Measurements from ENCODE around the gene CCDC18.
"Not testable (repeated sequence)": the region's sequence is repeated elsewhere in the genome, so short reads cannot be mapped to it uniquely, and the experiment has no call there.

The CCDC18 gene

DNA sequence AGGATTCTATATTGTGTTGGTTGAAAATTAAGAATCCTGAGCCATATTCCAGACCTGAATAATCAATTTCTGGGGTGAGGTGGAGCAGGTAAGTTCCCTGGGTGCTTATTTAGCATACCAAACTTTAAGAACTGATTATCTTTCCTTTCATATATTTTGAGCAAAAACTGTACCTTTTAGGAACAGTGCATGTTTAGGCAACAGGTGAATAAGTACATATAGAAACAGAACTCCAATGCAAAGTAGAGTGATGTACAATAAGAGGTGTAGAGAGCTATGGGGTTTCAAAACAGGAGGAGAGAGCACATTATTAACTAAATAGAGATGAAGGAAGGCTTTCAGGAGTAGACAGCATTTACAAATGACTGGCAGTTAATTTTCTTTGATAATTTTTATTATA is 29.1 kb upstream of the CCDC18 start:
- H3K36me3 ChIP-seq (ENCODE audit: control insufficient read depth, insufficient read depth, low read length), result peaks cover 32% of the 10 kb centered on the region
- DNase-seq, result no peak
- H3K27ac ChIP-seq (ENCODE audit: insufficient read depth, low read length, poor library complexity, severe bottlenecking), result no peak overlapping the region
- no peak overlapping the region for H3K4me3 ChIP-seq (ENCODE audit: insufficient read depth, low read depth, low read length, poor library complexity, severe bottlenecking)
- no peaks in the 10 kb centered on the region for H3K4me1 ChIP-seq (ENCODE audit: control insufficient read depth, insufficient read depth, low read length, poor library complexity, severe bottlenecking)
- H3K27me3 ChIP-seq (replicated peaks; ENCODE audit: control insufficient read depth, insufficient read depth, low read length, poor library complexity, severe bottlenecking), result no peaks in the 10 kb centered on the region
- no peaks in the 10 kb centered on the region for H3K9me3 ChIP-seq (ENCODE audit: control insufficient read depth, low read length)

DNA sequence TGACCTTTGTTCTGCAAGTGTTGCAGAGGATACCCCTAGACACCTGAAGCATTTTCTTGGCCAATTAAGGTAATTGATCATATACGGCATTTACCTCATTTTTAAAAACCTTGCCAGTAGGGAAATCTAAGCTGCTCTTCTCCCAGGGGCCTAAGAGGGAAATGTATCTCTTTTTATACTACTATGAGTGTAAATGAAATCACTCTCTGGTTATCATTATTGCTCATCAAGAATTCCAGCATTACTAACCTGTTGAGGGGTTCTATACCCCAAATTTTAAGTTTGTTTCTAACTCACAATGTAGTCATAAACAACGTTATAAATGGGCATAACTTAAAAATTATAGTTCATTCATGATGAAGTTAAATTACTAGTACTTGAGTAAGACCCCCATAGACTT is 27.7 kb upstream of the CCDC18 start:
- Histone ChIP-seq H3K4me1 (ENCODE audit: control insufficient read depth, insufficient read depth, low read length, poor library complexity, severe bottlenecking) (no peaks in the 10 kb centered on the region), H3K4me3 (ENCODE audit: insufficient read depth, low read depth, low read length, poor library complexity, severe bottlenecking) (no peak overlapping the region), H3K27ac (ENCODE audit: insufficient read depth, low read length, poor library complexity, severe bottlenecking) (no peak overlapping the region), H3K27me3 (replicated peaks; ENCODE audit: control insufficient read depth, insufficient read depth, low read length, poor library complexity, severe bottlenecking) (no peaks in the 10 kb centered on the region), H3K9me3 (ENCODE audit: control insufficient read depth, low read length) (no peaks in the 10 kb centered on the region), H3K36me3 (ENCODE audit: control insufficient read depth, insufficient read depth, low read length) (peaks cover 37% of the 10 kb centered on the region)
- DNase-seq, result no peak

DNA sequence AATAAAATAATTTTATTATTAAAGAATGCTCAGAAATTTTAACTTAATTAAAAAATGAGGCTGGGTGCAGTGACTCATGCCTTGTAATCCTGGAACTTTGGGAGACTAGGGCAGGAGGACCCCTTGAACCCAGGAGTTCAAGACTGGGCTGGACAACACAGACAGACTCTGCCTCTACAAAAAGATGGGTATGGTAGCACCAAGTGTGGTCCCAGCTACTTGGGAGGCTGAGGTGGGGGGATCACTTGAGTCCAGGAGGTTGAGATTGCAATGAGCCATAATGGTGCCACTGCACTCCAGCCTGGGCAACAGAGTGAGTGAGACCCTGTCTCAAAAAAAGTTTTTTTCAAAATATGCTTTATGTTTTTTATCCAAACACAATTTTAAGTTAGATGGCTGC is 25.6 kb upstream of the CCDC18 start:
- Histone ChIP-seq H3K4me1 (ENCODE audit: control insufficient read depth, insufficient read depth, low read length, poor library complexity, severe bottlenecking) (no peaks in the 10 kb centered on the region), H3K9me3 (ENCODE audit: control insufficient read depth, low read length) (no peaks in the 10 kb centered on the region), H3K36me3 (ENCODE audit: control insufficient read depth, insufficient read depth, low read length) (peaks cover 40% of the 10 kb centered on the region), H3K4me3 (ENCODE audit: insufficient read depth, low read depth, low read length, poor library complexity, severe bottlenecking) (no peak overlapping the region), H3K27me3 (replicated peaks; ENCODE audit: control insufficient read depth, insufficient read depth, low read length, poor library complexity, severe bottlenecking) (no peaks in the 10 kb centered on the region), H3K27ac (ENCODE audit: insufficient read depth, low read length, poor library complexity, severe bottlenecking) (no peak overlapping the region)
- DNase-seq, result no peak

DNA sequence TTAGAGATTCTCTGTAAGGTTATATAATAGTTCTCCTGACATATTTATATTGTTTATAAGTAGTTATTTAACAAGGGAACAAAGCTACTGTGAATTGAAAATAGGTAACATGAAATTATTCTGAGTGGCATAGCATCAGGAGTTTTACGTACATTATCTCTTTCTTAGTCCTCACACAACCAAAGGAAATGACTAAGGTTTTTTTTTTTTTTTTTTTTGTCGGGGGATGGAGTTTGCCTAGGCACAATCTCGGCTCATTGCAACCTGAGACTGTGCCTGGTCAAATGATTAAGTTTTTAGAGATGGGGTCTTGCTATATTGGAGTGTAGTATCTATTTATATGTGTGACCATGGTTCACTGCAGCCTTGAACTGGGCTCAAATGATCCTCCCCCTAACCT is 25.2 kb upstream of the CCDC18 start:
- Histone ChIP-seq H3K27ac (ENCODE audit: insufficient read depth, low read length, poor library complexity, severe bottlenecking) (no peak overlapping the region), H3K9me3 (ENCODE audit: control insufficient read depth, low read length) (no peaks in the 10 kb centered on the region), H3K4me3 (ENCODE audit: insufficient read depth, low read depth, low read length, poor library complexity, severe bottlenecking) (no peak overlapping the region), H3K36me3 (ENCODE audit: control insufficient read depth, insufficient read depth, low read length) (peaks cover 42% of the 10 kb centered on the region), H3K27me3 (replicated peaks; ENCODE audit: control insufficient read depth, insufficient read depth, low read length, poor library complexity, severe bottlenecking) (no peaks in the 10 kb centered on the region), H3K4me1 (ENCODE audit: control insufficient read depth, insufficient read depth, low read length, poor library complexity, severe bottlenecking) (no peaks in the 10 kb centered on the region)
- DNase-seq, result no peak

DNA sequence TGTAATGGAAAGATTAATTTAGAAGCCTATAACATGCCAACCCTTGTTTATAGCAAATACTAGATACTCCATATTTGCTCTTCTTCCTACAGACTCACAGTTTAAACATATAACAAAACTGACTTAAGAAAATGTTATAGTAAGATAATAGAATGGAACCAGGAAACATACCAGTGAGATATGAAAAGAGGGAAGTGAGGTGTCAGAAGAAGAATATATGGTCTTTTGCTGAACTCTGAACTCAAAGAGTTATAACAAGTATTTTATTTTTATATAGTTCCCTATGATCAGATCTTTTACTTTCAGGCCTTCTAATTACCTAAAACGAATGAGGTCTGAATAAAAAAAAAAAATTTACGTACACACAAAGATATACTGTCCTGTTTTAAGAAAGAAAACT is 21.2 kb upstream of the CCDC18 start:
- Histone ChIP-seq H3K27ac (ENCODE audit: insufficient read depth, low read length, poor library complexity, severe bottlenecking) (no peak overlapping the region), H3K4me3 (ENCODE audit: insufficient read depth, low read depth, low read length, poor library complexity, severe bottlenecking) (no peak overlapping the region), H3K4me1 (ENCODE audit: control insufficient read depth, insufficient read depth, low read length, poor library complexity, severe bottlenecking) (no peaks in the 10 kb centered on the region), H3K27me3 (replicated peaks; ENCODE audit: control insufficient read depth, insufficient read depth, low read length, poor library complexity, severe bottlenecking) (no peaks in the 10 kb centered on the region), H3K36me3 (ENCODE audit: control insufficient read depth, insufficient read depth, low read length) (peaks cover 29% of the 10 kb centered on the region), H3K9me3 (ENCODE audit: control insufficient read depth, low read length) (no peaks in the 10 kb centered on the region)
- DNase-seq, result no peak

DNA sequence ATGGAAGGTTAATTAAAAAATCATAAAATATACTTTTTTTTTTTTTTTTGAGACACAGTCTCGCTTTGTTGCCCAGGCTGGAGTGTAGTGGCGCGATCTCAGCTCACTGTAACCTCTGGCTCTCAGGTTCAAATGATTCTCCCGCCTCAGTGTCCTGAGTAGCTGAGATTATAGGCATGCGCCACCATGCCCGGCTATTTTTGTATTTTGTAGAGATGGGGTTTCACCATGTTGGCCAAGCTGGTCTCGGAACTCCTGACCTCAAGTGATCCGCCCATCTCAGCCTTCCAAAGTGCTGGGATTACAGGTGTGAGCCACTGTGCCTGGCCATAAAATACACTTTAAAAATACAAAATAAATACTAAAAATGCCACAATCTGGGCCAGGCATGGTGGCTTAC is 17.2 kb upstream of the CCDC18 start:
- not testable (repeated sequence) for H3K27me3 ChIP-seq (replicated peaks; ENCODE audit: control insufficient read depth, insufficient read depth, low read length, poor library complexity, severe bottlenecking); H3K36me3 ChIP-seq (ENCODE audit: control insufficient read depth, insufficient read depth, low read length); H3K4me3 ChIP-seq (ENCODE audit: insufficient read depth, low read depth, low read length, poor library complexity, severe bottlenecking); H3K9me3 ChIP-seq (ENCODE audit: control insufficient read depth, low read length); H3K4me1 ChIP-seq (ENCODE audit: control insufficient read depth, insufficient read depth, low read length, poor library complexity, severe bottlenecking); DNase-seq; H3K27ac ChIP-seq (ENCODE audit: insufficient read depth, low read length, poor library complexity, severe bottlenecking)

DNA sequence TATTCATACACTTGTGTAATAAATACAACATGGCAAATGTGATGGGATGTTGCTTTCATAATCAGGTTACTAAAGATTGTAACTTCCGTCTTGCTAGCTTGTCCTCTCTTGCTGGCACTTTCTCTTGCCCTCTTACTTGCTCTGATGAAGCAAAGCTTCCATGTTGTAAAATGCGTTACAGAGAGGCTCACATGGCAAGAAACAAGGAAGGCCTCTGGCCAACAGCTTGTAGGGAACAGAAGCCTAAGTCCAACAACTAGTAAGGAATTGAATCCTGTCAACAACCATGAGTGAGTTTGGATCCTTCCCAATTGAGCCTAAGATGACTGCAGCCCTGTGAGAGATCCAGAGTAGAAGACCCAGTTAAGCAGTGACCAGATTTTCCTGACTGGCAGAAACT is 15.7 kb upstream of the CCDC18 start:
- no peak overlapping the region for H3K4me3 ChIP-seq (ENCODE audit: insufficient read depth, low read depth, low read length, poor library complexity, severe bottlenecking)
- H3K36me3 ChIP-seq (ENCODE audit: control insufficient read depth, insufficient read depth, low read length), result peaks cover 5% of the 10 kb centered on the region
- DNase-seq, result no peak
- H3K9me3 ChIP-seq (ENCODE audit: control insufficient read depth, low read length), result no peaks in the 10 kb centered on the region
- H3K27ac ChIP-seq (ENCODE audit: insufficient read depth, low read length, poor library complexity, severe bottlenecking), result no peak overlapping the region
- H3K27me3 ChIP-seq (replicated peaks; ENCODE audit: control insufficient read depth, insufficient read depth, low read length, poor library complexity, severe bottlenecking), result no peaks in the 10 kb centered on the region
- no peaks in the 10 kb centered on the region for H3K4me1 ChIP-seq (ENCODE audit: control insufficient read depth, insufficient read depth, low read length, poor library complexity, severe bottlenecking)

DNA sequence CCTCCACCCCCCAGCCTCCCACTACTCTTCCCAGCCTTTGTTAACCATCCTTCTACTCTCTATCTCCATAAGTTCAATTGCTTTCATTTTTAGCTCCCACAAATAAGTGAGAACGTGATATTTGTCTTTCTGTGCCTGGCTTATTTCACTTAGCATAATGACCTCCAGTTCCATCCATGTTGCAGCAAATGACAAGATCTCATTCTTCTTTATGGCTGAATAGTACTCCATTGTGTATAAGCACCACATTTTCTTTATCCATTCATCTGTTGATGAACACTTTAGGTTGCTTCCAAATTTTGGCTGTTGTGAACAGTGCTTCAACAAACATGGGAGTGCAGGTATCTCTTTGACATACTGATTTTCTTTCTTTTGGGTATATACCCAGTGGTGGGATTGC is 14.6 kb upstream of the CCDC18 start:
- not testable (repeated sequence) for H3K36me3 ChIP-seq (ENCODE audit: control insufficient read depth, insufficient read depth, low read length); H3K27me3 ChIP-seq (replicated peaks; ENCODE audit: control insufficient read depth, insufficient read depth, low read length, poor library complexity, severe bottlenecking); H3K4me1 ChIP-seq (ENCODE audit: control insufficient read depth, insufficient read depth, low read length, poor library complexity, severe bottlenecking); DNase-seq; H3K27ac ChIP-seq (ENCODE audit: insufficient read depth, low read length, poor library complexity, severe bottlenecking); H3K4me3 ChIP-seq (ENCODE audit: insufficient read depth, low read depth, low read length, poor library complexity, severe bottlenecking); H3K9me3 ChIP-seq (ENCODE audit: control insufficient read depth, low read length)

DNA sequence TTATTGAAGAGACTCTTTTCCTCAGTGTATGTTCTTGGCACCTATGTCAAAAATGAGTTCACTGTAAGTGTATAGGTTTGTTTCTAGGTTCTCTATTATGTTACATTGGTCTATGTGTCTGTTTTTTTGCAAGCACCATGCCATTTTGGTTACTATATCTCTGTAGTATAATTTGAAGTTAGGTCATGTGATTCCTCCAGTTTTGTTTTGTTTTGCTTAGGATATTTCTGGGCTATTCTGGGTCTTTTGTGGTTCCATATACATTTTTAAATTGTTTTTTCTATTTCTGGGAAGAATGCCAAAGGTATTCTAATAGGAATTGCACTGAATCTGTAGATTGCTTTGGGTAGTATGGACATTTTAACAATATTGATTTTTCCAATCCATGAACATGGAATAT is 13.5 kb upstream of the CCDC18 start:
- H3K27ac ChIP-seq (ENCODE audit: insufficient read depth, low read length, poor library complexity, severe bottlenecking), result no peak overlapping the region
- peaks cover 1% of the 10 kb centered on the region for H3K4me1 ChIP-seq (ENCODE audit: control insufficient read depth, insufficient read depth, low read length, poor library complexity, severe bottlenecking)
- H3K36me3 ChIP-seq (ENCODE audit: control insufficient read depth, insufficient read depth, low read length), result no peaks in the 10 kb centered on the region
- H3K4me3 ChIP-seq (ENCODE audit: insufficient read depth, low read depth, low read length, poor library complexity, severe bottlenecking), result no peak overlapping the region
- no peaks in the 10 kb centered on the region for H3K27me3 ChIP-seq (replicated peaks; ENCODE audit: control insufficient read depth, insufficient read depth, low read length, poor library complexity, severe bottlenecking)
- H3K9me3 ChIP-seq (ENCODE audit: control insufficient read depth, low read length), result no peaks in the 10 kb centered on the region
- no peak for DNase-seq

DNA sequence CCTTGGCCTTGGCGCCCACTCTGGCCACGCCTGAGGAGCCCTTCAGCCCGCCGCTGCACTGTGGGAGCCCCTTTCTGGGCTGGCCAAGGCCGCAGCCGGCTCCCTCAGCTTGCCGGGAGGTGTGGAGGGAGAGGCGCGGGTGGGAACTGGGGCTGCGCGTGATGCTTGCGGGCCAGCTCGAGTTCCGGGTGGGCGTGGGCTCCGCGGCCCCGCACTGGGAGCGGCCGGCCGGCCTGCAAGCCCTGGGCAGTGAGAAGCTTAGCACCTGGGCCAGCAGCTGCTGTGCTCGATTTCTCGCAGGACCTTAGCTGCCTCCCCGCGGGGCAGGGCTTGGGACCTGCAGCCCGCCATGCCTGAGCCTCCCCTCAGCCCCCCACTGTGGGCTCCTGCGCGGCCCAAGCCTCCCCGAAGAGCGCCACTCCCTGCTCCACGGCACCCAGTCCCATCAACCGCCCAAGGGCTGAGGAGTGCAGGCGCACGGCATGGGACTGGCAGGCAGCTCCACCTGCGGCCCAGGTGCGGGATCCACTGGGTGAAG is 10.3 kb upstream of the CCDC18 start:
- not testable (repeated sequence) for DNase-seq; H3K36me3 ChIP-seq (ENCODE audit: control insufficient read depth, insufficient read depth, low read length); H3K27me3 ChIP-seq (replicated peaks; ENCODE audit: control insufficient read depth, insufficient read depth, low read length, poor library complexity, severe bottlenecking); H3K27ac ChIP-seq (ENCODE audit: insufficient read depth, low read length, poor library complexity, severe bottlenecking); H3K9me3 ChIP-seq (ENCODE audit: control insufficient read depth, low read length); H3K4me3 ChIP-seq (ENCODE audit: insufficient read depth, low read depth, low read length, poor library complexity, severe bottlenecking); H3K4me1 ChIP-seq (ENCODE audit: control insufficient read depth, insufficient read depth, low read length, poor library complexity, severe bottlenecking)

DNA sequence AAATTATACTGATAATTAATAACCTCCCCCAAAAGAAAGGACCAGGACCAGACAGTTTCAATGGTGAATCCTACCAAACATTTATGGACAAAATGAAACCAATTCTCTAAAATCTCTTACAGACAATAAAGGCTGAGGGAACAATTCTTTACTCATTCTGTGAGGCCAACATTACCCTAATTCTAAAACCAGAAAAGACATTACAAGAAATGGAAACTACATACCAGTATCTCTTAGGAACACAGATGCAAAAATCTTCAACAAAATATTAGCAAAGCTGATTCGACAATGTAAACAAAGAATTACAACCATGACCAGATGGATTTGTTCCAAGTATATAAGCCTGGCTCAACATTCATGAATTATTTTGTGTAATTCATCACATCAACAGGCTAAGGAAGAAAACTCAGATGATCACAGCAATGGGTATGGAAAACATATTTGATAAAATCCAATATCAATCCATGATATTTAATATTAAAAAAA is 8.9 kb upstream of the CCDC18 start:
- H3K27me3 ChIP-seq (replicated peaks; ENCODE audit: control insufficient read depth, insufficient read depth, low read length, poor library complexity, severe bottlenecking), result no peaks in the 10 kb centered on the region
- H3K4me1 ChIP-seq (ENCODE audit: control insufficient read depth, insufficient read depth, low read length, poor library complexity, severe bottlenecking), result peaks cover 12% of the 10 kb centered on the region
- peaks cover 5% of the 10 kb centered on the region for H3K36me3 ChIP-seq (ENCODE audit: control insufficient read depth, insufficient read depth, low read length)
- H3K4me3 ChIP-seq (ENCODE audit: insufficient read depth, low read depth, low read length, poor library complexity, severe bottlenecking), result peak overlapping the region; percentile 18
- no peaks in the 10 kb centered on the region for H3K9me3 ChIP-seq (ENCODE audit: control insufficient read depth, low read length)
- no peak for DNase-seq
- H3K27ac ChIP-seq (ENCODE audit: insufficient read depth, low read length, poor library complexity, severe bottlenecking), result no peak overlapping the region
